Activated CD8-positive, alpha-beta memory T cell treated with anti-CD3 and anti-CD28 coated beads, Interleukin-2, amount 10 ng/mL, durations not matched to agents 7 days and 5 days (primary cell): ENCODE results near the gene APOA1. TPM values are rescaled to one million over a fixed set of nuclear protein-coding genes. Genes with fewer than 3 reads are reported as not detected.

ENCODE experiments used
- ATAC-seq: fragments of 150-1000 bp; cut with Tn5 transposase; one replicate; pipeline ENCODE4 v1.10.0; 2021; ENCODE audit warnings: moderate library complexity
- CTCF ChIA-PET: fragments of 350-600 bp; sonication (Branson Sonifier 250); formaldehyde crosslinking; loops from one replicate; lab custom pipeline; 2021; ENCODE audit warnings: antibody characterized with exemption; lab: Charles Lee
- DNase-seq: peaks from one replicate; pipeline ENCODE4 v3.0.0-alpha.2; 2020
- H3K27ac Mint-ChIP-seq: one replicate; pipeline ENCODE4 v1.8.0; 2021; ENCODE audit warnings: mild to moderate bottlenecking, mixed read lengths
- H3K27me3 Mint-ChIP-seq: one replicate; pipeline ENCODE4 v1.8.0; 2021; ENCODE audit warnings: mixed read lengths
- H3K36me3 Mint-ChIP-seq: one replicate; pipeline ENCODE4 v1.8.0; 2021; ENCODE audit warnings: mild to moderate bottlenecking, mixed read lengths
- H3K4me1 Mint-ChIP-seq: one replicate; pipeline ENCODE4 v1.8.0; 2021; ENCODE audit warnings: mixed read lengths
- H3K4me3 Mint-ChIP-seq: one replicate; pipeline ENCODE4 v1.8.0; 2021; ENCODE audit warnings: mild to moderate bottlenecking, moderate library complexity, mixed read lengths
- H3K9me3 Mint-ChIP-seq: one replicate; pipeline ENCODE4 v1.8.0; 2022; ENCODE audit warnings: low read depth, mixed read lengths
- total RNA-seq, 2 experiments: library from RNA; stranded (reverse); gene quantifications; one replicate each; pipeline ENCODE4 v1.2.3, GENCODE V29; 2021

Gene APOA1
- total RNA-seq, 2 experiments from 2014 or later: 0.23 TPM; not detected in 1

GRCh38 chr11:116868066-116868465, 30.6 kb upstream of the APOA1 start:
- H3K9me3 Mint-ChIP-seq: no peaks in the 10 kb centered on the region
- DNase-seq (no peak), ATAC-seq (no peak)
- H3K27ac Mint-ChIP-seq: no peak overlapping the region
- no peaks in the 10 kb centered on the region for H3K27me3 Mint-ChIP-seq
- H3K36me3 Mint-ChIP-seq: peaks cover 42% of the 10 kb centered on the region
- CTCF ChIA-PET: interaction anchor here (1.2 to 2.0 kb wide), 5 partner anchors 11 to 238 kb away, joined by 3 to 10 read pairs (median 5); no protein-coding TSS in a partner anchor
- H3K4me1 Mint-ChIP-seq: peaks cover 22% of the 10 kb centered on the region
- H3K4me3 Mint-ChIP-seq: no peak overlapping the region

GRCh38 chr11:116867619-116868018, 30.2 kb upstream of the APOA1 start:
- H3K27me3 Mint-ChIP-seq: no peaks in the 10 kb centered on the region
- H3K27ac Mint-ChIP-seq: no peak overlapping the region
- no peaks in the 10 kb centered on the region for H3K9me3 Mint-ChIP-seq
- DNase-seq (no peak), ATAC-seq (no peak)
- H3K36me3 Mint-ChIP-seq: peaks cover 39% of the 10 kb centered on the region
- H3K4me3 Mint-ChIP-seq: no peak overlapping the region
- CTCF ChIA-PET: interaction anchor here (1.2 to 2.0 kb wide), 5 partner anchors 11 to 238 kb away, joined by 3 to 10 read pairs (median 5); no protein-coding TSS in a partner anchor
- H3K4me1 Mint-ChIP-seq: peaks cover 22% of the 10 kb centered on the region

DNA sequence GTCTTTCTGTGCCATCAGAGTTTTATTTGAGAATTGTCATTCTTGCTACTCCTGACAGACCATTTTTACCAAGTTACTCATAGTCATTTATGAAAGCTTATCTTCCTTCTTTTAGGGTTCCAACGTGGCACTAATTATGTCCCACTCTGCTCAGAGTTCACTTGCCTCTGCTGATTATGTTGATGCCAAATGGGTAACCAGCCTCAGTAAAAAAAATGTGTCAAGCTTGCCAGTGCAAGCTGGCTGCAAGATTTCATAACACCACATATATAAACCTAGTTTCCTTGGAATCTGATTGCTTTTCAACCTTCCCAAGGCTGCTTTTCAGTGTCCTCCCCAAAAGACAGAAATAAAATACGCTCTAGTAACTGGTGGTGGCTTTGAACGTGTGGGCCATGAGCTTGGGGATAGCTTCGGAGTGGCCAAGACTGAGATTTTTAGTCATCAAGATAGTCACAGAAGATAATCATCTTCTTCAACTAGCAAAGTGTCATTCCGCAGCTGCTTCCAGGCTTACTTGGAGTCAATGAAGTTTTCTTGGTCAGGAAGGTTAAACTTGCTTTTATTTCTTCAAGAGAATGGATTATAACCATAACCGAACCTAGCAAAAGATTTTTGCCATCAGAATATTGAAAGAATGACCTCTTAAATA, 29.5 kb upstream of the APOA1 start:
- Mint-ChIP-seq H3K36me3 (peaks cover 41% of the 10 kb centered on the region), H3K4me3 (no peak overlapping the region), H3K27me3 (no peaks in the 10 kb centered on the region), H3K27ac (no peak overlapping the region), H3K9me3 (no peaks in the 10 kb centered on the region), H3K4me1 (peaks cover 23% of the 10 kb centered on the region)
- CTCF ChIA-PET: interaction anchor here (1.2 to 2.0 kb wide), 5 partner anchors 10 to 239 kb away, joined by 3 to 10 read pairs (median 5); no protein-coding TSS in a partner anchor
- ATAC-seq: no peak
- no peak for DNase-seq

- CTCF ChIA-PET: interaction anchor here (0.9 to 1.4 kb wide), 3 partner anchors 11 to 240 kb away, joined by 3 to 4 read pairs (median 3); no protein-coding TSS in a partner anchor
- Mint-ChIP-seq H3K9me3 (no peaks in the 10 kb centered on the region), H3K4me1 (peaks cover 17% of the 10 kb centered on the region), H3K4me3 (no peak overlapping the region), H3K27ac (no peak overlapping the region), H3K36me3 (peaks cover 43% of the 10 kb centered on the region), H3K27me3 (no peaks in the 10 kb centered on the region)
- no peak for ATAC-seq
- DNase-seq: no peak
Observed at GRCh38 chr11:116865696-116866095, 28.3 kb upstream of the APOA1 start.

- peaks cover 39% of the 10 kb centered on the region for H3K36me3 Mint-ChIP-seq
Observed at GRCh38 chr11:116864531-116864930, 27.1 kb upstream of the APOA1 start.

GRCh38 chr11:116862951-116863350, 25.5 kb upstream of the APOA1 start:
- no peak overlapping the region for H3K4me3 Mint-ChIP-seq
- H3K27ac Mint-ChIP-seq: no peak overlapping the region
- CTCF ChIA-PET: interaction anchor here (0.8 to 1.4 kb wide), 2 partner anchors 17 to 25 kb away, joined by 3 read pairs; no protein-coding TSS in a partner anchor
- no peaks in the 10 kb centered on the region for H3K27me3 Mint-ChIP-seq
- peaks cover 6% of the 10 kb centered on the region for H3K4me1 Mint-ChIP-seq
- ATAC-seq (no peak), DNase-seq (no peak)
- H3K36me3 Mint-ChIP-seq: peaks cover 41% of the 10 kb centered on the region
- H3K9me3 Mint-ChIP-seq: no peaks in the 10 kb centered on the region

More at GRCh38 chr11:116864531-116864930, 27.1 kb upstream of the APOA1 start:
- Mint-ChIP-seq H3K4me1 (peaks cover 6% of the 10 kb centered on the region), H3K9me3 (no peaks in the 10 kb centered on the region), H3K27ac (no peak overlapping the region), H3K27me3 (no peaks in the 10 kb centered on the region), H3K4me3 (no peak overlapping the region)
- DNase-seq (no peak), ATAC-seq (no peak)
- CTCF ChIA-PET: interaction anchor here (0.9 to 1.4 kb wide), 2 partner anchors 16 to 23 kb away, joined by 3 to 4 read pairs; no protein-coding TSS in a partner anchor

DNA sequence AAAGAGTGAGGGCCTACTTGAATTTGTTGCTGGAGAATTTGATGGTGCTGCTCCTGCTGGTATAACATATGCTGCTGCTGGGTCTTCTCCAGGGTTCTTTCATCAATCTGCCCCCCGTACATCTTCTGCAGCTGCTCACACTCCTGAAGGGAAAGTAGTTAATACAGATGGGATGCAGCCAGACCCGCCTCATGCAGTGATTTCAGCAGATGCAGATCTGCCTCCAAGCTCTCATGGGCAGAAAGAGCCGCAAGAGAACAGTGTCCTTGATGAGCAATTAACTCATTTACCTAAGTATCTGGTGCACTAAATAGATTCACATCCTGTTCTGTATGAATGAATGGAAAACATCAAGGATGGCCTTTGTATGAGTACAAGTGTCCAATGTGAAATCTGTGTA, 24.8 kb upstream of the APOA1 start:
- H3K4me1 Mint-ChIP-seq: peaks cover 6% of the 10 kb centered on the region
- peaks cover 44% of the 10 kb centered on the region for H3K36me3 Mint-ChIP-seq
- no peak overlapping the region for H3K4me3 Mint-ChIP-seq
- H3K27ac Mint-ChIP-seq: no peak overlapping the region
- DNase-seq (no peak), ATAC-seq (no peak)
- CTCF ChIA-PET: interaction anchor here (1.0 kb wide), 1 partner anchor 26 kb away, joined by 3 read pairs; no protein-coding TSS in a partner anchor
- H3K9me3 Mint-ChIP-seq: no peaks in the 10 kb centered on the region
- no peaks in the 10 kb centered on the region for H3K27me3 Mint-ChIP-seq

GRCh38 chr11:116861539-116861938, 24.1 kb upstream of the APOA1 start:
- ATAC-seq (no peak), DNase-seq (no peak)
- Mint-ChIP-seq H3K4me1 (peaks cover 6% of the 10 kb centered on the region), H3K4me3 (no peak overlapping the region), H3K36me3 (peaks cover 41% of the 10 kb centered on the region), H3K9me3 (no peaks in the 10 kb centered on the region), H3K27ac (peak overlapping the region; percentile 48), H3K27me3 (no peaks in the 10 kb centered on the region)
- CTCF ChIA-PET: interaction anchor here (1.0 kb wide), 1 partner anchor 26 kb away, joined by 3 read pairs; no protein-coding TSS in a partner anchor

DNA sequence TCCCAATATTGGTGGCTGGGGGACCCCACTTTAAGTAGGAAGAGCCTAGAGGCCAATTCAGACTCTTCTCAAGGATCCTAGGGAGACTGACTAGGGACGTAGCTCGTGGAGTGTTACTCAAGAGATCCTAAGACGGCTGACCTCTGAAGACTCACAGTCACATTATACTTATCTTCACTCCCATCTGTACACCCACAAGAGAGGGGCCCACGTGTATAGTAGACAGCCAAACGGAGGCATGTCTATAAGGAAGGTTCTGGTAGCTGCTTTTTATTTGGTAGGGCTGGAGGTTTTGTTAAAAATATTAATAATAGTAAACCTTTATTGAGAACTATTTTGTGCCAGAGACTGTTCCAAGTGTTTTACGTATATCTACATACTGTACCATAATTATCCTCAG, 22.9 kb upstream of the APOA1 start:
- H3K36me3 Mint-ChIP-seq: peaks cover 47% of the 10 kb centered on the region
- H3K9me3 Mint-ChIP-seq: no peaks in the 10 kb centered on the region
- CTCF ChIA-PET: interaction anchor here (1.4 kb wide), 1 partner anchor 24 kb away, joined by 5 read pairs; no protein-coding TSS in a partner anchor
- H3K27ac Mint-ChIP-seq: no peak overlapping the region
- no peak for DNase-seq
- H3K4me3 Mint-ChIP-seq: no peak overlapping the region
- ATAC-seq: no peak
- H3K27me3 Mint-ChIP-seq: no peaks in the 10 kb centered on the region
- peaks cover 14% of the 10 kb centered on the region for H3K4me1 Mint-ChIP-seq

GRCh38 chr11:116859175-116859574, 21.8 kb upstream of the APOA1 start:
- CTCF ChIA-PET: interaction anchor here (0.6 to 1.1 kb wide), 3 partner anchors 17 to 23 kb away, joined by 3 to 4 read pairs (median 3); no protein-coding TSS in a partner anchor
- no peak overlapping the region for H3K4me3 Mint-ChIP-seq
- ATAC-seq (no peak), DNase-seq (no peak)
- H3K4me1 Mint-ChIP-seq: peaks cover 22% of the 10 kb centered on the region
- no peaks in the 10 kb centered on the region for H3K9me3 Mint-ChIP-seq
- no peaks in the 10 kb centered on the region for H3K27me3 Mint-ChIP-seq
- H3K27ac Mint-ChIP-seq: no peak overlapping the region
- H3K36me3 Mint-ChIP-seq: peaks cover 52% of the 10 kb centered on the region

- DNase-seq: no peak
- no peak for ATAC-seq
- Mint-ChIP-seq H3K4me1 (peaks cover 34% of the 10 kb centered on the region), H3K9me3 (no peaks in the 10 kb centered on the region), H3K27ac (no peak overlapping the region), H3K4me3 (no peak overlapping the region), H3K36me3 (peaks cover 51% of the 10 kb centered on the region), H3K27me3 (no peaks in the 10 kb centered on the region)
- CTCF ChIA-PET: interaction anchor here (0.9 to 1.0 kb wide), 2 partner anchors 21 to 22 kb away, joined by 3 to 5 read pairs; partner anchors contain the start of gene APOA1
Observed at GRCh38 chr11:116857936-116858335, 20.5 kb upstream of the APOA1 start.

DNA sequence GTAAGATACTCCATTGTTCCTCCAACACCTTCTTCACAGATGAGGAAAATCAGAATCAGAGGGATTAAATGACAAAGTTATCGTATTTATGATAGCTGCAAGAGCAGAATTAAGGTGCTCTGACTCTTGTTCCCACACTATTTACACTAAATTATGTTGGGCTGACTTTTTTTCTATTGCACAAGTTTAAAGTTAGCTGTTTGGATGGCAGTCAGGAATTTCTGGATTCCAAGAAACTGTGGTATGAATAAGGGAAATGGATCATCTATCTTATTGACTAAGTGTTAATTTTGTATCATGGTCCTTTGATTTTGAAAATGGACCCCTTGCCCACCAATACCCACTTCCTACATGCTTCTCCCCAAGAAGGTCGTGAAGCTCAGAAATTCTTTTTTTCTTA, 19.9 kb upstream of the APOA1 start:
- DNase-seq: no peak
- Mint-ChIP-seq H3K27me3 (no peaks in the 10 kb centered on the region), H3K36me3 (peaks cover 50% of the 10 kb centered on the region), H3K4me1 (peaks cover 40% of the 10 kb centered on the region), H3K4me3 (no peak overlapping the region), H3K9me3 (no peaks in the 10 kb centered on the region), H3K27ac (no peak overlapping the region)
- no peak for ATAC-seq
- CTCF ChIA-PET: interaction anchor here (1.0 to 12.6 kb wide), 3 partner anchors 10 to 23 kb away, joined by 3 to 145 read pairs (median 3); partner anchors contain the start of gene APOA1

DNA sequence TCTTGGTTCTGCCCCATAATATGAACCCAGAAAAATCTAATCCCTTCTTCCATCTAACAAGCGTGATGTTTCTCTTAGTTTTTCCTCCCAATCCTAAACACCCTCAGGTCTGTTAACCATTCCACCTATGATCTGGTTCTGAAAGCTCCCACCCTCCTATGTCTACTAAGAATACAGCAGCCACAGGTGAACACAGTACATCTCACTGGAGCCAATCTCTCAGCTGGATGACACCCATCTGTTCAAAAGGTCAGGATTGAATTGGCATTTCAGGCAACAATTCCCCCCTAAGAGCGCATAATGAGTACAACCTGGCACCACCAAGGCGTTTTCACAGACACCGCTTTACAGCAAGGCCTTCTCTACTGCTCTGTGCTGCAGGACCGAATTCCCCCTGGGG, 19.0 kb upstream of the APOA1 start:
- no peaks in the 10 kb centered on the region for H3K9me3 Mint-ChIP-seq
- peak overlapping the region; percentile 5 for H3K27ac Mint-ChIP-seq
- H3K36me3 Mint-ChIP-seq: peaks cover 44% of the 10 kb centered on the region
- DNase-seq: no peak
- CTCF ChIA-PET: interaction anchor here (1.1 to 12.6 kb wide), 5 partner anchors 11 to 322 kb away, joined by 3 to 145 read pairs (median 13); partner anchors contain the start of genes APOA1, APOA5 and SIDT2
- no peak for ATAC-seq
- H3K27me3 Mint-ChIP-seq: no peaks in the 10 kb centered on the region
- H3K4me1 Mint-ChIP-seq: peaks cover 43% of the 10 kb centered on the region
- H3K4me3 Mint-ChIP-seq: no peak overlapping the region
